ENCODE results near the gene SCAPER.

Gene SCAPER

DNA sequence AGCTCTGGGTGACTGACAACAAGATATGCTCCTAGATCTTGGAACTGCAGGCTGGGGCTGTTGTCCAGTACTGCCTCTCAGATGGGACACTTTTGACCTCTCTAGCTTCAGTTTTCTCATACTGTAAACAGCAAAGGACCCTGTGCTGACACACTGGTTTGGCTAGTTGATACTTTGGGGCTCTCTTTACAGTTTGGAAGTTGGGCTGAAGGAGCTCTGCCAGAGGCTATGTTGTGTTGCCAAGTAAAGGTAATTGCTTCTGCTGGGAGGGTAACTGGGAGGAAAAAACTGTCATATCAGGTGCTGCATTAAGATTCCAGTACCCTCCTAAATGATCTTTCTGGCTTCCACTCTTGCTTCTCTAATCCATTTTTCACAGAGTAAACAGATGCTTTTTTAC, 514.6 kb downstream of the SCAPER start:
- Histone ChIP-seq H3K36me3 (ENCODE audit: control insufficient read depth, insufficient read depth, low read length) (no peaks in the 10 kb centered on the region), H3K9me3 (ENCODE audit: control insufficient read depth, low read length) (no peaks in the 10 kb centered on the region), H3K4me3 (ENCODE audit: extremely low read depth, insufficient read depth, low read length, poor library complexity, severe bottlenecking) (no peak overlapping the region), H3K4me1 (ENCODE audit: control insufficient read depth, insufficient read depth, low read length, poor library complexity, severe bottlenecking) (no peaks in the 10 kb centered on the region), H3K27ac (ENCODE audit: low read depth, low read length, severe bottlenecking) (no peak overlapping the region)

- H3K4me3 ChIP-seq (ENCODE audit: extremely low read depth, insufficient read depth, low read length, poor library complexity, severe bottlenecking): no peak overlapping the region
- H3K9me3 ChIP-seq (ENCODE audit: control insufficient read depth, low read length): no peaks in the 10 kb centered on the region
- H3K27ac ChIP-seq (ENCODE audit: low read depth, low read length, severe bottlenecking): no peak overlapping the region
- H3K4me1 ChIP-seq (ENCODE audit: control insufficient read depth, insufficient read depth, low read length, poor library complexity, severe bottlenecking): no peaks in the 10 kb centered on the region
- 89 to 95% methylated on average over 2 of the region's 2 CpGs for WGBS, 2 experiments (ENCODE audit: insufficient coverage in 2 of 2)
- H3K36me3 ChIP-seq (ENCODE audit: control insufficient read depth, insufficient read depth, low read length): no peaks in the 10 kb centered on the region
Measured at GRCh38 chr15:76386926-76387325, 518.2 kb downstream of the SCAPER start.

GRCh38 chr15:76386178-76386577, 519.0 kb downstream of the SCAPER start:
- Histone ChIP-seq H3K27ac (ENCODE audit: low read depth, low read length, severe bottlenecking) (no peak overlapping the region), H3K4me1 (ENCODE audit: control insufficient read depth, insufficient read depth, low read length, poor library complexity, severe bottlenecking) (no peaks in the 10 kb centered on the region), H3K9me3 (ENCODE audit: control insufficient read depth, low read length) (no peaks in the 10 kb centered on the region), H3K4me3 (ENCODE audit: extremely low read depth, insufficient read depth, low read length, poor library complexity, severe bottlenecking) (no peak overlapping the region), H3K36me3 (ENCODE audit: control insufficient read depth, insufficient read depth, low read length) (no peaks in the 10 kb centered on the region)
- no CpG with 5 or more reads among the region's 2 CpGs for WGBS, 2 experiments (ENCODE audit: insufficient coverage in 2 of 2)

DNA sequence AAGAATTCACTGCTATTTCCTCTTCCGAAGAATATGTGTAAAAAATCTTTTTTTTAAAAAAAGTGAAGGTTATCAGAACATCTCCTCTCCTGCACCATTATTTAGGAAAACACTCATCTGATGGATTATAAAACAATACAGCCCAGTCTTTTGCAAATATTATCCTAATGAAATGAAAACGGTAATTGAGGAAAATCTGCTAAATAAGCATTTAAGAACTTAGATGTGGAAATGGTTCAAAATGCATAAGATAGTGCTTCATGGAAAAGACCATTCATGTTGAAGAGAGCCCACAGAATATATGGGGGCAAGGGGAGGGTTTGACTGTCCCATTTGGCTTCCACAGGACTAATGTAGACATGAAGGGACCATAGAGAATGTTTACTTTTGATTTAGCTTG, 520.7 kb downstream of the SCAPER start:
- H3K27ac ChIP-seq (ENCODE audit: low read depth, low read length, severe bottlenecking): no peak overlapping the region
- no peaks in the 10 kb centered on the region for H3K4me1 ChIP-seq (ENCODE audit: control insufficient read depth, insufficient read depth, low read length, poor library complexity, severe bottlenecking)
- no peaks in the 10 kb centered on the region for H3K9me3 ChIP-seq (ENCODE audit: control insufficient read depth, low read length)
- no peaks in the 10 kb centered on the region for H3K36me3 ChIP-seq (ENCODE audit: control insufficient read depth, insufficient read depth, low read length)
- 80 to 100% methylated on average over 1 of the region's 2 CpGs for WGBS, 2 experiments (ENCODE audit: insufficient coverage in 2 of 2)
- no peak overlapping the region for H3K4me3 ChIP-seq (ENCODE audit: extremely low read depth, insufficient read depth, low read length, poor library complexity, severe bottlenecking)

- H3K9me3 ChIP-seq (ENCODE audit: control insufficient read depth, low read length): no peaks in the 10 kb centered on the region
- no CpG with 5 or more reads among the region's 2 CpGs for WGBS, 2 experiments (ENCODE audit: insufficient coverage in 2 of 2)
Measured at GRCh38 chr15:76382987-76383728, 522.0 kb downstream of the SCAPER start.

GRCh38 chr15:76381366-76381765, 523.8 kb downstream of the SCAPER start:
- H3K27ac ChIP-seq (ENCODE audit: low read depth, low read length, severe bottlenecking): no peak overlapping the region
- no peak overlapping the region for H3K4me3 ChIP-seq (ENCODE audit: extremely low read depth, insufficient read depth, low read length, poor library complexity, severe bottlenecking)
- H3K4me1 ChIP-seq (ENCODE audit: control insufficient read depth, insufficient read depth, low read length, poor library complexity, severe bottlenecking): peaks cover 3% of the 10 kb centered on the region
- no peaks in the 10 kb centered on the region for H3K9me3 ChIP-seq (ENCODE audit: control insufficient read depth, low read length)
- 90 to 100% methylated on average over 3 of the region's 4 CpGs for WGBS, 2 experiments (ENCODE audit: insufficient coverage in 2 of 2)
- H3K36me3 ChIP-seq (ENCODE audit: control insufficient read depth, insufficient read depth, low read length): no peaks in the 10 kb centered on the region

More at GRCh38 chr15:76382987-76383728, 522.0 kb downstream of the SCAPER start:
- no peak overlapping the region for H3K27ac ChIP-seq (ENCODE audit: low read depth, low read length, severe bottlenecking)
- H3K4me1 ChIP-seq (ENCODE audit: control insufficient read depth, insufficient read depth, low read length, poor library complexity, severe bottlenecking): no peaks in the 10 kb centered on the region
- no peaks in the 10 kb centered on the region for H3K36me3 ChIP-seq (ENCODE audit: control insufficient read depth, insufficient read depth, low read length)
- H3K4me3 ChIP-seq (ENCODE audit: extremely low read depth, insufficient read depth, low read length, poor library complexity, severe bottlenecking): no peak overlapping the region

GRCh38 chr15:76380249-76380648, 524.9 kb downstream of the SCAPER start:
- Histone ChIP-seq H3K36me3 (ENCODE audit: control insufficient read depth, insufficient read depth, low read length) (no peaks in the 10 kb centered on the region), H3K4me3 (ENCODE audit: extremely low read depth, insufficient read depth, low read length, poor library complexity, severe bottlenecking) (no peak overlapping the region), H3K9me3 (ENCODE audit: control insufficient read depth, low read length) (no peaks in the 10 kb centered on the region), H3K4me1 (ENCODE audit: control insufficient read depth, insufficient read depth, low read length, poor library complexity, severe bottlenecking) (peaks cover 7% of the 10 kb centered on the region), H3K27ac (ENCODE audit: low read depth, low read length, severe bottlenecking) (no peak overlapping the region)
- WGBS, 2 experiments (ENCODE audit: insufficient coverage in 2 of 2): no CpG with 5 or more reads among the region's 1 CpG

DNA sequence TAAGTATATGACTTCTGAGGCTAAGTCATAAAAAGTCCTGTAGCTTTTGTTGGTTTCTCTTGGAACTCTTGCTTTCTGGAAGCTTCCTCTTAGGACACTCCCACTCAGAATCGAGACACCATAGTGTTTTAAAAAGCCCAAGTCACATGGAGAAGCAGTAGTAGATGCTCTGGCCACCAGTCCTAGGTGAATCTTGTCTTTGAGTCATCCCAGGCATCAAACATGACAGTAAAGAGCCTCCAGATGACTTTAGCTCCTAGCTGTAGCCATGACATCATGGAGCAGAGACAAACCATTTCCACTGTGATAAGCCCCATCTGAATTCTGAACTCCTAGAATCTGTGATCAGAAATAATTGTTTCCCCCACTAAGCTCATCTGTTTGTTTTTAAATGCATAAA, 526.4 kb downstream of the SCAPER start:
- H3K4me1 ChIP-seq (ENCODE audit: control insufficient read depth, insufficient read depth, low read length, poor library complexity, severe bottlenecking): peaks cover 7% of the 10 kb centered on the region
- 80% methylated on average over 1 of the region's 1 CpG; no CpG with 5 or more reads in 1 of the 2 experiments for WGBS, 2 experiments (ENCODE audit: insufficient coverage in 2 of 2)
- no peak overlapping the region for H3K27ac ChIP-seq (ENCODE audit: low read depth, low read length, severe bottlenecking)
- no peaks in the 10 kb centered on the region for H3K36me3 ChIP-seq (ENCODE audit: control insufficient read depth, insufficient read depth, low read length)
- no peak overlapping the region for H3K4me3 ChIP-seq (ENCODE audit: extremely low read depth, insufficient read depth, low read length, poor library complexity, severe bottlenecking)
- no peaks in the 10 kb centered on the region for H3K9me3 ChIP-seq (ENCODE audit: control insufficient read depth, low read length)

GRCh38 chr15:76377751-76378150, 527.4 kb downstream of the SCAPER start:
- no peaks in the 10 kb centered on the region for H3K9me3 ChIP-seq (ENCODE audit: control insufficient read depth, low read length)
- H3K36me3 ChIP-seq (ENCODE audit: control insufficient read depth, insufficient read depth, low read length): no peaks in the 10 kb centered on the region
- H3K4me1 ChIP-seq (ENCODE audit: control insufficient read depth, insufficient read depth, low read length, poor library complexity, severe bottlenecking): peaks cover 7% of the 10 kb centered on the region
- H3K4me3 ChIP-seq (ENCODE audit: extremely low read depth, insufficient read depth, low read length, poor library complexity, severe bottlenecking): no peak overlapping the region
- no peak overlapping the region for H3K27ac ChIP-seq (ENCODE audit: low read depth, low read length, severe bottlenecking)

DNA sequence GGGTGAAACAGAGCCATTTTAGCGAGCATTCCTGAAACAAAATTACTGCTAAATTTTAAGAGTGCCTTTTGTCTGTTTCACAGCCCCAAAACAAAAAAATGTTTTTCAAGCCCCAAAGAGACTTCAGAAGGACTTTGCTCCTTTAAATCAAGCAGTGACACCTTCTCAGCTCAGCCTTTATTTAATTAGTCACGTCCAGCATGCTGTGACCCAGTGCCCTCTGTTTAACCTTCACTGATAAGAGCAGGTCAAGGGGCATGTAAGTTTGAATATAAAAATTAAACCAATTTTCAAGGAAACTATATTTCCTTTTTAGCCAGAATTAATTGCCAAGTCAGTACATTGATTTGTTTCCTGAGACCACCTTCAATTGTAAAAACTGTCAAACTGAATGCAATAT, 527.9 kb downstream of the SCAPER start:
- Histone ChIP-seq H3K9me3 (ENCODE audit: control insufficient read depth, low read length) (no peaks in the 10 kb centered on the region), H3K36me3 (ENCODE audit: control insufficient read depth, insufficient read depth, low read length) (no peaks in the 10 kb centered on the region), H3K4me1 (ENCODE audit: control insufficient read depth, insufficient read depth, low read length, poor library complexity, severe bottlenecking) (peaks cover 7% of the 10 kb centered on the region), H3K4me3 (ENCODE audit: extremely low read depth, insufficient read depth, low read length, poor library complexity, severe bottlenecking) (no peak overlapping the region), H3K27ac (ENCODE audit: low read depth, low read length, severe bottlenecking) (no peak overlapping the region)
- 84 to 100% methylated on average over 1 to 2 of the region's 2 CpGs for WGBS, 2 experiments (ENCODE audit: insufficient coverage in 2 of 2)

DNA sequence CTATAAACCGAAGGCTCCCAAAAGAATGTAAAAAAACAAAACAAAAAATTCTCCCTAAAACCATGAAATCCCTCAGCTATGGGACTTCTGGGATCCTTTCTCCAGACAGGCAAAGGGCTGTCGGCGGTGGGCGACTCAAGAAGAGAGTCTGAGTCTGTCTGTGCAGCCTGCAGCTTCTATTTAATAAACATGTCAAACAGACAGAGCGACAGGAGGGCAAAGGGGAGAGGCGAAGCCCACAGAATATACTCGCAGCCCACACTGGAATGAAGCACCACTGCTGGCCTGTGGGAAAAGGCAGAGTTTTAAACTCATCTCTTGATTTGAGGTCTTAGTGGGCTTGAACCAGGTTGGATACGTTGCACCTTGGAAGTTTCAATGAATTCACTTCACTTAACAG, 528.3 kb downstream of the SCAPER start:
- H3K9me3 ChIP-seq (ENCODE audit: control insufficient read depth, low read length): no peaks in the 10 kb centered on the region
- H3K36me3 ChIP-seq (ENCODE audit: control insufficient read depth, insufficient read depth, low read length): no peaks in the 10 kb centered on the region
- H3K4me1 ChIP-seq (ENCODE audit: control insufficient read depth, insufficient read depth, low read length, poor library complexity, severe bottlenecking): peaks cover 7% of the 10 kb centered on the region
- no peak overlapping the region for H3K27ac ChIP-seq (ENCODE audit: low read depth, low read length, severe bottlenecking)
- no peak overlapping the region for H3K4me3 ChIP-seq (ENCODE audit: extremely low read depth, insufficient read depth, low read length, poor library complexity, severe bottlenecking)
- WGBS, 2 experiments (ENCODE audit: insufficient coverage in 2 of 2): 78 to 100% methylated on average over 4 to 7 of the region's 8 CpGs

Measured in mesodermal cell (in vitro differentiated cells).